Neural cell (in vitro differentiated cells): ENCODE measurements around the gene PPIL4.

Source experiments
- CTCF ChIP-seq: fragments of 450-650 bp; IDR thresholded peaks from 2 replicates; pipeline ENCODE4 v1.5.1; 2014; ENCODE audit warnings: antibody characterized with exemption, mild to moderate bottlenecking, moderate library complexity; ENCODE audit not compliant: poor library complexity, severe bottlenecking
- EP300 ChIP-seq: fragments of 450-650 bp; conservative IDR thresholded peaks from 2 replicates; pipeline ENCODE4 v1.6.1; 2014; ENCODE audit warnings: antibody characterized with exemption, mild to moderate bottlenecking, moderate library complexity; ENCODE audit not compliant: poor library complexity, severe bottlenecking
- EZH2 ChIP-seq: fragments of 200-600, 300-800 bp; shearing (Covaris generic), sonication (generic); IDR thresholded peaks from 2 replicates; pipeline ENCODE4 v1.6.1; 2014; ENCODE audit warnings: antibody characterized with exemption, low read length, borderline replicate concordance, mild to moderate bottlenecking; ENCODE audit not compliant: insufficient read depth, poor library complexity, severe bottlenecking
- POLR2AphosphoS5 ChIP-seq: IDR thresholded peaks from 2 replicates; pipeline ENCODE4 v1.6.1; 2012
- REST ChIP-seq: IDR thresholded peaks from 2 replicates; pipeline ENCODE4 v1.6.1; 2012; ENCODE audit warnings: borderline replicate concordance
- TAF1 ChIP-seq: IDR thresholded peaks from 2 replicates; pipeline ENCODE4 v1.6.1; 2012; ENCODE audit warnings: low read depth

DNA sequence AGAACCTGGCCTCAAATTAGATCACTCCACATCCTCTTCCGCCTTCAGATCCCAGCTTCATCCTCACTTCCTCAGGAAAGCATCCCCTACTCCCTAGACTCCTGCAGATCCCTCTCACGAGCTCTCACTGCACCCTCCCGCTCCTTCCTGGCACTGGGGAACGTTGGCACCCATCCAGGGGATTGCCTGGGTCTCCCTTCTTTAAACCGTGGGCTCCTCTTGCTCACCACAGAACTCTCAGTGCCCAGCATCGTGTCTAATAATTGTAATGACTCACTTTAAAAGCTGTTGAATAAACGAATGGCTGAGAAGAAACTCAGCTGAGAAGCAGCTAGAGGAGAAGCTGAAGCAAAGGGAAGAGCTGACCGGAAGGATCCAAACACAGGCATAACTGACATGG is 81.4 kb downstream of the PPIL4 start:
- TF ChIP-seq CTCF: no peak
- TF ChIP-seq EP300: no peak
- TF ChIP-seq EZH2: no peak
- no peak for TF ChIP-seq POLR2AphosphoS5
- no peak for TF ChIP-seq TAF1
- no peak for TF ChIP-seq REST
